ENCODE measurements around the gene AFM. TPM values are rescaled to one million over a fixed set of nuclear protein-coding genes. Genes with fewer than 3 reads are reported as not detected.

AFM gene
- total and polyA plus RNA-seq, 2 of the 8 experiments (the other 6 are each of a cell fraction or from before 2014, with no cell fraction given) = not detected

DNA sequence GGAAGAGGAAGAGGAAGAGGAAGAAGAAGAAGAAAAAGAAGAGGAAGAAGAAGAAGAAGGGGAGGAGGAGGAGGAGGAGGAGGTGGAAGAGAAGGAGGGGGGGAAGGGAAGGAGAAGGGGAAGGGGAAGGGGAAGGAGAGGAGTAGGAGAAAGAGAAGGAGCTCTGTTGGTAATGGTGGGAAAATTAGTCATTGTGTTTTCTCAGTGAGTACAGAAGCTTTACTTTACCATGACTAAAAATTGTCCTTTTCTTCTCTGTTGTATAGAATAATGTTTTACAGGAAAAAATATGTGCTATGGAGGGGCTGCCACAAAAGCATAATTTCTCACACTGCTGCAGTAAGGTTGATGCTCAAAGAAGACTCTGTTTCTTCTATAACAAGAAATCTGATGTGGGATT, 4.1 kb downstream of the AFM start:
- Histone ChIP-seq H2BK20ac (ENCODE audit: low read length) (no peak overlapping the region), H3K18ac (ENCODE audit: extremely low read depth, low read length) (no peak overlapping the region), H4K20me1 (replicated peaks in 1 of 2; ENCODE audit: control insufficient read depth in 1 of 2, insufficient read depth in 2 of 2, low read length in 2 of 2) (no peaks in the 10 kb centered on the region), H3K36me3 (ENCODE audit: control insufficient read depth in 2 of 4, insufficient read depth in 4 of 4, low read length in 3 of 4) (no peaks in the 10 kb centered on the region), H4K91ac (replicated peaks; ENCODE audit: insufficient read length, low read length) (no peak overlapping the region), H3K27ac (ENCODE audit: low read depth, low read length) (no peak overlapping the region), H3K4ac (replicated peaks; ENCODE audit: insufficient read length, low read depth, low read length) (no peak overlapping the region), H2AK5ac (ENCODE audit: low read depth, low read length) (no peak overlapping the region), H3K9me3 (ENCODE audit: insufficient read depth in 2 of 2, low read depth in 1 of 2, low read length in 1 of 2) (no peaks in the 10 kb centered on the region), H3K4me3 (ENCODE audit: extremely low read depth in 1 of 4, insufficient read depth in 2 of 4, low read depth in 3 of 4, low read length in 4 of 4) (no peak overlapping the region), H4K8ac (ENCODE audit: extremely low read depth, insufficient read depth, low read length) (no peak overlapping the region), H3K79me2 (ENCODE audit: control insufficient read depth in 1 of 2, insufficient read depth in 2 of 2, low read length in 2 of 2) (no peaks in the 10 kb centered on the region), H3K56ac (replicated peaks; ENCODE audit: insufficient read length, low read depth, low read length) (no peak overlapping the region), H3K27me3 (replicated peaks in 1 of 4; ENCODE audit: control insufficient read depth in 3 of 4, extremely low read depth in 1 of 4, insufficient read depth in 3 of 4, low read length in 3 of 4) (no peaks in the 10 kb centered on the region), H2BK5ac (ENCODE audit: low read depth, low read length) (no peak overlapping the region), H3K23ac (ENCODE audit: insufficient read length) (no peak overlapping the region), H4K5ac (ENCODE audit: insufficient read length, low read depth, low read length) (no peak overlapping the region), H2BK15ac (ENCODE audit: low read length) (no peak overlapping the region), H3K23me2 (ENCODE audit: low read depth, low read length) (no peaks in the 10 kb centered on the region; the same call in 1 of the 2 replicates), H3K4me1 (replicated peaks in 1 of 4; ENCODE audit: control insufficient read depth in 3 of 4, insufficient read depth in 4 of 4, low read length in 3 of 4) (0 out of 7 replicates have a peak, but pooled peaks cover 0 to 2% (median 0%) of the 10 kb centered on the region in 4 experiments), H3K14ac (ENCODE audit: insufficient read length) (no peak overlapping the region), H2AFZ (ENCODE audit: low read length) (no peak overlapping the region), H3K4me2 (ENCODE audit: insufficient read depth in 1 of 2, low read depth in 2 of 2, low read length in 2 of 2) (no peak overlapping the region), H3K79me1 (ENCODE audit: low read depth, low read length) (no peaks in the 10 kb centered on the region), H3K9ac (replicated peaks in 1 of 4; ENCODE audit: extremely low read depth in 1 of 4, low read depth in 3 of 4, low read length in 3 of 4) (no peak overlapping the region), H2BK12ac (ENCODE audit: low read depth, low read length) (no peak overlapping the region), H2BK120ac (replicated peaks; ENCODE audit: low read depth, low read length) (no peak overlapping the region)
- no peak for TF ChIP-seq SIRT6 (IDR thresholded peaks at IDR 0.05; ENCODE audit: low read length)
- no peak for TF ChIP-seq CHD1 (IDR thresholded peaks at IDR 0.05; ENCODE audit: low read depth, low read length)
- TF ChIP-seq SP2 (IDR thresholded peaks at IDR 0.05; ENCODE audit: low read length) = no peak
- TF ChIP-seq POLR2AphosphoS5 (IDR thresholded peaks at IDR 0.05; ENCODE audit: low read depth, low read length) = no peak
- ChIA-PET CTCF (ENCODE audit: partially characterized antibody) (interaction anchor here (1.3 to 2.0 kb wide), 2 partner anchors 13 to 40 kb away, joined by 4 to 7 read pairs; no protein-coding TSS in a partner anchor), POLR2A (ENCODE audit: partially characterized antibody) (no interaction called here)
- DNase-seq (ENCODE audit: low read depth in 1 of 2, low spot score in 2 of 2) = no peak
- FAIRE-seq = no peak
